T-helper 1 cell treated with Interleukin-12 subunit alpha and Interleukin-12 subunit beta and Interleukin-4 antibody, amounts not matched to agents 30 μg/mL and 1 μg/mL, for 36 hours (primary cell): Measurements from ENCODE around the gene PCGF3.

Source experiments
- H3K27ac Mint-ChIP-seq: one replicate; pipeline ENCODE4 v1.8.0; 2021; ENCODE audit warnings: mild to moderate bottlenecking, mixed read lengths
- H3K27me3 Mint-ChIP-seq: one replicate; pipeline ENCODE4 v1.8.0; 2021; ENCODE audit warnings: low read depth, mixed read lengths
- H3K36me3 Mint-ChIP-seq: one replicate; pipeline ENCODE4 v1.8.0; 2021; ENCODE audit warnings: low read depth, mixed read lengths
- H3K4me1 Mint-ChIP-seq: one replicate; pipeline ENCODE4 v1.8.0; 2021; ENCODE audit warnings: low read depth, mixed read lengths
- H3K4me3 Mint-ChIP-seq: one replicate; pipeline ENCODE4 v1.8.0; 2021; ENCODE audit warnings: mild to moderate bottlenecking, moderate library complexity, mixed read lengths
- H3K9me3 Mint-ChIP-seq: one replicate; pipeline ENCODE4 v1.8.0; 2021; ENCODE audit warnings: mixed read lengths

PCGF3 gene

DNA sequence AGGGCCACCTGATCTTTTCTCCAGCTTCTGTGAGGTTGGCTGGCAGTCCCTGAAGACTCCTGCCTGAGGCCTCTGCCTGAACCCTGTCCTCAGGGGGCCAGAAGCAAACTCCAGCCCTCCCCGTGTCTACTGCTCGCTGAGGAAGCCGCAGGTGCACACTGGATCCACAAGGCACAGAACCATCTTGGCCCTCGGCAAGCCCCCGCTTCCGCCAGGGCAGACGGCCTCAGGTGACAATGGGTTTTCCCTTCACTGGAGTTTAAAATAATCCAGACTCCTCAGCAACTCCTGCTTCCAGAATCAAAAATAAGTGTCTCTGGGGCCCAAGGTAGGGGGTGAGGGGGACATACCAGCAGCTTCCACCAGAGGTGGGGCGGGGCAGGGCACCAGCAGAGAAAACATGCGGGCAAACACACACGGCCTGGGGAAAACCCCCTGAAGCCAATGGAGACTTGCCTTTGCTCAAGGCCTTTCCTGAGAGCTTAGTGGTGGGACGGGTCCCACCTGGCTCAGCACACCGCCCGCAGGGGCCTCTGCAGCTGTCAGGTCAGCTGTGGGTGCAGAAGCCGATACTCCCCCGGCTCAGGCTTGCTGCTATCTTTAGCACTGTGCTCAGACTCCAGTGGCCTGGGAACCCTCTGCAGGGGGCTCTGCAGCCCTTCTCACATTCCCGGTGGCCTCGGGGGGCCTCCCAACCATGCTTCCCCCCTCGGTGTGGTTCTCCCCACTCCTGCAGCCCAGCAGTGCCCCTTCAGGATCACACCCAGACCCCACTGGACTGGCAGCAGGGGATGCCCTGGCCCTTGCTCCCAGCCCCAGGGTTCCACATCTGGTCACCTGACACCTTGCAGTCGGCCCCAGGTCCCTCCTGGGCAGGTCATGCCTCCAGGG lies 29.4 kb upstream of the PCGF3 start:
- peak overlapping the region; percentile 42 for H3K4me3 Mint-ChIP-seq
- H3K36me3 Mint-ChIP-seq: peaks cover 14% of the 10 kb centered on the region
- H3K9me3 Mint-ChIP-seq: no peaks in the 10 kb centered on the region
- H3K27me3 Mint-ChIP-seq: no peaks in the 10 kb centered on the region
- peaks cover 9% of the 10 kb centered on the region for H3K4me1 Mint-ChIP-seq
- peak overlapping the region; percentile 31 for H3K27ac Mint-ChIP-seq

DNA sequence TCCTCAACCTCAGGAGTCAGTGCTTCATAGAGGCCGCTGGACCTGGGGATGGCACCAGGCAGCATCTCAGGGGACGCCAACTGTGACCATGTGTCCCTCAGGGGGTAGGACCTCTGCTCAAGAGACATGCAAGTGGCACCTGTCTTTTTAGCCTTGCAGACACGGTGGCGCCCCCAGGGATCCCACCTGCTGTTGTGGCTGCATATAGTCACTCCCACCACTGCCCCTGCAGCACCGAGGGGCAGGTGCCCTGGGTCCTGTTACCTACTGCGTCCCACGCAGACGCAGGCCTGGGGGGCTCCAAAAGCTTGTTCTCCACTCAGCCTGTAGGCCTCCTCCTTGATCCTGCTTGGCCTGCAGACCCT lies 28.8 kb upstream of the PCGF3 start:
- Mint-ChIP-seq H3K9me3 (no peaks in the 10 kb centered on the region), H3K4me3 (peak overlapping the region; percentile 42), H3K4me1 (peaks cover 9% of the 10 kb centered on the region), H3K36me3 (peaks cover 13% of the 10 kb centered on the region), H3K27me3 (no peaks in the 10 kb centered on the region), H3K27ac (no peak overlapping the region)

DNA sequence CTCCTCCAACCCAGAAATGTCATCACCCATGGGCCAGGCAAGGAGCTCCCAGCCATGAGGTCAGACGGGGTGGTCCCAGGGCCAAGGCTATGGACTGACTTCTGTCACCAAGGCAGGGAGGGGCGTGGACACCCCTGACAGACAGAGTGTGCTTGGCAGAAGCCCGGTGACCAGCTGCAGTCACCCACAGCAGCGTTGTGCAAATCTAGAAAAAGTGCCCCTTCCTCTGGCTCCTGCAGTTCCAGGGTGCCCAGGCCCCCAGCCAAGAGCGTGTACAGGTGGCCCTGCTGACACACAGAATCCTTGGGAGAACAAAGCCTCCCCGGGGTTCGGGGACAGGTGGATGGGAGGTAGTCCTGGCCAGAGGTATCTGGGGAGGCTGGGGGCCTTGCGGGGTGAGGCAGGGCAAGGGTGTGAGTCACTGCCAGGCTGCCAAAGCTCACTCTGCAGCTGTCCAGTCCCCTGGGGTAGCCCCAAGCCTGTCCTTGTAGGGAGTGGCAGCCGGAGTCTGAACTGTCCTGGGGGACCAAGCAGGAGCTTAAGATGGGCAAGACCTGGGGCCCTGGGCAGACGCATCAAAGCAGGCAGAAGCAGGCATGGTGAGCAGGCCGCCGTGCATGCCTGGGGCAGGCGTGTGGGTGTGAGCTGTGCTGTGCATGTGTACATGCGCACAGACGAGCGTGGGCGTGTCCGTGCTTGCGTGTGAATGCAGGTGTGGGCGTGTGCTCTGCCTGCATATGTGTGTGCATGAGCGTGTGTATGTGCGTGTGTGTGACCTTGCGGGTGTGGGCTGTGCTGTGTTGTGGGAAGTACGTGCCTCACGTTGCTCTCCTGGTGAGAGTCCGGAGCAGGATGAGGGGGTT lies 28.0 kb upstream of the PCGF3 start:
- no peak overlapping the region for H3K27ac Mint-ChIP-seq
- H3K4me1 Mint-ChIP-seq: peaks cover 9% of the 10 kb centered on the region
- no peak overlapping the region for H3K4me3 Mint-ChIP-seq
- H3K9me3 Mint-ChIP-seq: no peaks in the 10 kb centered on the region
- H3K27me3 Mint-ChIP-seq: no peaks in the 10 kb centered on the region
- peaks cover 8% of the 10 kb centered on the region for H3K36me3 Mint-ChIP-seq

DNA sequence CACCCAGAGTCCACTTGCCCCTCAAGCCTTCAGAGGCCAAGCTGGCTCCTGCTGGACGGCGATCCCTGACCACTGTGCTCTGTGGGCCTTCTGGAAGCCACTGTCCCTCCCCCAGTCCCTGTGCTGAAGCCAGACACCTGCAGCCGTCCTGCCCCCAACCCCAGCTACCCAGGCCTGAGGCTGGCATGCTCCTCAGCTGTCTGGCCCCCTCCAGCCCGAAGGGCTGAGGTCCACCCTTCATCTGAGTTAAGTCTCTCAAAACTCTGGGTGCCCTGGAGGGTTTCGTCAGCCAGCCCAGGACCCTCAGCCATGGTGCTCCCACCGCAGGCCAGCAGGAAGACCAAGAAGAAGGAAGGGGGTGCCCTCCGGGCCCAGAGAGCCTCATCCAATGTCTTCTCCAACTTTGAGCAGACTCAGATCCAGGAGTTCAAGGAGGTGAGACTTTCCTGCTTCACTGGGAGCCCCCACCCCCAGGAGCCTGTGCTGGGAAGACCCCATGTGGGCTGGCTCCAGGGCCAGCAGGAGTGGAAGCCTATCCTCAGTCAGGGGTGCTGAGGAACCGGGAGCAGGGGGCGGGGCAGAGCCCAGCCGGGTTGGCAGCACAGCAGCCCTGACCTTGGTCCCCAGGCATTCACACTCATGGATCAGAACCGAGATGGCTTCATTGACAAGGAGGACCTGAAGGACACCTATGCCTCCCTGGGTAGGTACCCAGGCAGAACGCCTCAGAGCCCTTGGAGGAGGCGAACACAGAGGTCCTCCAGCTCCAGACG lies 27.1 kb upstream of the PCGF3 start:
- Mint-ChIP-seq H3K27me3 (no peaks in the 10 kb centered on the region), H3K4me1 (peaks cover 3% of the 10 kb centered on the region), H3K4me3 (no peak overlapping the region), H3K36me3 (peaks cover under 1% of the 10 kb centered on the region), H3K27ac (no peak overlapping the region), H3K9me3 (no peaks in the 10 kb centered on the region)

DNA sequence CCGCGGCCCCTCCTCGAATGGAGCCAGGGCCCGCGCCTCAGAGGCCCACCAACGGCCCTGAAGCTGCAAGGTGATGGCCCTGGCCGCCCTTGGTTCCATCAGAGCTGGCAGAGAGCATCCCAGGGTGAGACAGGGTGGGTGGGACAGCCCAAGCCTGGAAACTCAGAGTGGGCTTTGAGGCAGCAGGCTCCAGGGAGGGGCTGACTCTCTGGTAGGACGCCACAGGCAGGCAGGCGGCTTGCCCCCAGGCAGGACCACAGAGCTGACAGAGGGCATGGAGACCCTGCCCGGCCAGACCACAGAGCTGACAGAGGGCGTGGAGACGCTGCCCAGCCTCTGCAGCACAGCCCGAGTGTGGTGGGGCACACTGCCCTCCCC lies 26.5 kb upstream of the PCGF3 start:
- Mint-ChIP-seq H3K9me3 (no peaks in the 10 kb centered on the region), H3K27ac (no peak overlapping the region), H3K27me3 (no peaks in the 10 kb centered on the region), H3K4me3 (no peak overlapping the region), H3K4me1 (peaks cover 3% of the 10 kb centered on the region), H3K36me3 (no peaks in the 10 kb centered on the region)

DNA sequence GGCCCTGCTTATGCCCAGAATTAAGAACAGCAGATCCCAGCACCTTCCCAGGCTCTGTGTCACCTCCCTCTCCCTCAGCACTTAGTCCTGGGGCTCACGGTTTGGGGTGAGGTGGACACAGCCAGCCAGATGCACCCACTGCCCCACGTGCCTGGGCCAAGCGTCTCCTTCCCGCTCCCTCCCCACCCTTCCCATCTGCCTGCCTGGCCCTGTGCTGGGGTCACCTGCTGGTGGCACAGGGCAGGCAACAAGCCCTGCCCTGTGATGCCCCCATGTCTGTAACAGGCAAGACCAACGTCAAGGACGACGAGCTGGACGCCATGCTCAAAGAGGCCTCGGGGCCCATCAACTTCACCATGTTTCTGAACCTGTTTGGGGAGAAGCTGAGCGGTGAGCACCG lies 26.0 kb upstream of the PCGF3 start:
- Mint-ChIP-seq H3K27ac (no peak overlapping the region), H3K27me3 (no peaks in the 10 kb centered on the region), H3K4me3 (no peak overlapping the region), H3K4me1 (peaks cover 3% of the 10 kb centered on the region), H3K9me3 (no peaks in the 10 kb centered on the region), H3K36me3 (no peaks in the 10 kb centered on the region)

DNA sequence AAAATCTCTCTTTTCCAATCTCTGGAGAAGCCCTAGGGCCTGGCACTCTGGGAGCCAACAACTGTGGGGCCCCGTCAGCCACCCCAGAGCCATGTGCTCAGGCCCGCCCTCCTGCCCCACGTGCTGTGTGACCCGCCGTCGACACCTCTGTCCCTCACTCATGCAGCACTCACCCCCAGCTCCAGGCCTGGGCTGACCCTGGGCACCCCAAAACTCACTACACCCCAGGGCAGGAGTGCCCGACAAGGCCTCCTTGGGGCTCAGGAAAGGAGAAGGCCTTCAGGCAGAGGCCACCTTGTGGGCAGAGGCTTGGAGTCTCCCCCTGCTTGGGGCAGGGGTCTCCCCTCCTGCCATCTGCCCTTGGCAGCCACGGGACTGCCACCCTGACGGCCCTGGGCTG lies 25.5 kb upstream of the PCGF3 start:
- Mint-ChIP-seq H3K4me3 (no peak overlapping the region), H3K27me3 (no peaks in the 10 kb centered on the region), H3K4me1 (peaks cover 3% of the 10 kb centered on the region), H3K9me3 (no peaks in the 10 kb centered on the region), H3K27ac (no peak overlapping the region), H3K36me3 (no peaks in the 10 kb centered on the region)

DNA sequence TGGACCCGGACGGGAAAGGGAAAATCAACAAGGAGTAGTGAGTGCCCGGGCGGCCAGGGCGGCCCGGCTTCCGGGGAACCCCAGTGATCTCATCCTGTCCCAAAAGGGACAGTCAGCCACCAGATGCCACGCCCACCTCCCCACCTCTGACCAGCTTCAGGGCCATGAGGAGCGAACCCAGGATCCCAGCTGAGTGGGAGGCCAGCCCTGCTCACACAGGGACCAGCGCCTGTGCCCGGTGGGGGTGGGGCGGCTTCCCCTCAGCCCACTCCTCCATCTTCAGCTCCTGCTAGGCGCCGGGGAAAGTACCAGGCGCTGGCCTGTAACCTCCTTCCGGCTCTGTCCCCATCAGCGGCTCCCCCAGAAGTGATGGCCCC lies 25.1 kb upstream of the PCGF3 start:
- Mint-ChIP-seq H3K27ac (no peak overlapping the region), H3K4me3 (peak overlapping the region; percentile 28), H3K36me3 (no peaks in the 10 kb centered on the region), H3K9me3 (no peaks in the 10 kb centered on the region), H3K4me1 (peaks cover 3% of the 10 kb centered on the region), H3K27me3 (no peaks in the 10 kb centered on the region)

DNA sequence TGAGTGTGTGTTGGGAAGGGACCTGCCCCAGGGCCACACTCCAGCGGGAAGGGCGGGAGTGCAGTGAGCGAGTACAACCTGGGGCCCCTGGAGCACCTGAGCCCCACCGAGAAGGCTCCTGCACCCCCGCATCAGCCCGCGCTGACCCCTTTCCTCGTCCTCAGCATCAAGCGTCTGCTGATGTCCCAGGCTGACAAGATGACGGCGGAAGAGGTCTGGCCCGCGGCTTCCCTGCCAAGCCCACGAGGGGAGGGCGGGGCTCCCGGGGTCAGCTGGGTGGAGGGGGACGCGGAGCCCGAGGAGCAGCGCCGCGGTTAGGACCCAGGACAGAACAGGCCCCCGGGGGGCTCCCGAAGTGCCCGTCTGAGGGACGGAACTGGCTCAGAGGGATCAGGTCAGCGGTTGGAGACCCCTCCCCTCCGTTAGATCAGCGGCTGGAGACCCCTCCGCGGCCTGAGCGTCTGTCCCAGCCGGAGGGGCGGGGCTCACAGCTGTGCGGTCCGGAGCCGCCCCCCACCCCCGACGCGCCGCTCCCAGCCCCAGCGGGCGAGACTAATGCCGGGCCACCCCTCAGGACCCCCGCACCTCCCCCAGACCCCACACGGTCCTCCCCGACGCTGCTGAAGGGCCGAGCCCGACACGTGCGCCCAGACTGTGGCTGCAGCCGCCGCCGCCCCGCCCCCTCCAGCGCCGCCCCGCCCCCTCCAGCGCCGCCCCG lies 24.5 kb upstream of the PCGF3 start:
- Mint-ChIP-seq H3K27me3 (no peaks in the 10 kb centered on the region), H3K9me3 (no peaks in the 10 kb centered on the region), H3K27ac (no peak overlapping the region), H3K4me1 (peaks cover 3% of the 10 kb centered on the region), H3K36me3 (no peaks in the 10 kb centered on the region), H3K4me3 (peak overlapping the region; percentile 28)

DNA sequence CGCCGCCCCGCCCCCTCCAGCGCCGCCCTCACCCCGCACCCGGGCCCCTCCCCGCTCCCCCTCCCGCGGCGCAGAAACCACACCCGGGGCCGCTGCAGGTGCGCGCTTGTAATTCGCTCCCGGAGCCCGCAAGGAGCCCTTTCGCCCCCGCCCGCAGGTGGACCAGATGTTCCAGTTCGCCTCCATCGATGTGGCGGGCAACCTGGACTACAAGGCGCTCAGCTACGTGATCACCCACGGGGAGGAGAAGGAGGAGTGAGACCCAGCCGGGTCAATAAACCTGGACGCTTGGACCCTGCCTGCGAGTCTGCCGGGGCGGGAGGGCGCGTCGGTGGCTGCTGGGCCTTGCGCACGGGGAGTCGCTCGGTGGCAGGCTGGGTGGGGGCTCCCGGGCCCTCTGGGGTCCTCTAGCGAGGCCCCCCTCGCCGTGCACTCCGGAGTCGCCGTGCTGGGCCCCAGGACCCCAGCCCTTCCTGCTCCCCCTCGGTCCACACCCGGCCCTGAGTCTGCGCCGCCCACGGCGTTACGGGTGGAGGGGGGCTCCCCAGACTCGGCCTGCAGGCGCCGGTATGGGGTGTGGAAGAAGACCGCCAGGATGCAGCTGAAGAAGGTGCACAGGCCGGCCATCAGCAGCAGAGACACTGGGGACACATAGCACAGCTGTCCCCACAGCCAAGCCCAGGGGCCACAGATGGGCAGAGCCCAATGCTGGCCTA lies 23.7 kb upstream of the PCGF3 start:
- Mint-ChIP-seq H3K27ac (no peak overlapping the region), H3K27me3 (no peaks in the 10 kb centered on the region), H3K36me3 (no peaks in the 10 kb centered on the region), H3K4me1 (peaks cover 3% of the 10 kb centered on the region), H3K9me3 (no peaks in the 10 kb centered on the region), H3K4me3 (no peak overlapping the region)

DNA sequence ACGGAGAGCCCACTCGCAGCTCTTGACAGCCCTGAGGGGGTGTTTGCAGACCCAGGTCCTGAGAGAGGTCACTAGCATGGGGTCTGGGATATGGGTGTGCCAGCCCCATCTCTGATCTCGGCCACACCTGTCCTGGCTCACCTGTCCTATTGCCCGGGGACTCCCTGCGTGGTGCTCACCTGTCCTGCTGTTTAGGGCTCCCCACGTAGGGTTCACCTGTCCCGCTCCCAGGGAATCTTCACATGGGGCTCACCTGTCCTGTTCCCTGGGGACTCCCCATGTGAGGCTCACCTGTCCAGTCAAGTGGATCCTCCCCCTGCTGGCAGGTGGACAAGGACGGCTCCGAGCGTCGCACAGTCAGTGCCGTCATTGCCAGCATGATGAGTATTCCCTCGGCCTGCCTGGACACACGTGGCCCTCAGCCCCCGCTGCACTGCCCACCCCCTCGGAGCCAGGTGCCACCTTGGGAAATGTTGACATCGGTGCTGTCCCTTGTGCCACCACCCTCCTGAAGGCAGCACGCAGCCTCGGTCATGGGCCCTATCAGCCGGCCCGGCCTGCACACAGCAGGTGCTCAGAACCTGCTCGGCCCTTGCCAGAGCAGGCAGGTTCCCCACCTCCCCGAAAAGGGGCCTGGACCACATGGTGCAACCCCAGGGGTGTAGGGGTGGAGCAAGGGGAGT lies 23.0 kb upstream of the PCGF3 start:
- Mint-ChIP-seq H3K4me3 (no peak overlapping the region), H3K9me3 (no peaks in the 10 kb centered on the region), H3K4me1 (peaks cover 3% of the 10 kb centered on the region), H3K27me3 (peaks cover under 1% of the 10 kb centered on the region), H3K27ac (no peak overlapping the region), H3K36me3 (no peaks in the 10 kb centered on the region)

DNA sequence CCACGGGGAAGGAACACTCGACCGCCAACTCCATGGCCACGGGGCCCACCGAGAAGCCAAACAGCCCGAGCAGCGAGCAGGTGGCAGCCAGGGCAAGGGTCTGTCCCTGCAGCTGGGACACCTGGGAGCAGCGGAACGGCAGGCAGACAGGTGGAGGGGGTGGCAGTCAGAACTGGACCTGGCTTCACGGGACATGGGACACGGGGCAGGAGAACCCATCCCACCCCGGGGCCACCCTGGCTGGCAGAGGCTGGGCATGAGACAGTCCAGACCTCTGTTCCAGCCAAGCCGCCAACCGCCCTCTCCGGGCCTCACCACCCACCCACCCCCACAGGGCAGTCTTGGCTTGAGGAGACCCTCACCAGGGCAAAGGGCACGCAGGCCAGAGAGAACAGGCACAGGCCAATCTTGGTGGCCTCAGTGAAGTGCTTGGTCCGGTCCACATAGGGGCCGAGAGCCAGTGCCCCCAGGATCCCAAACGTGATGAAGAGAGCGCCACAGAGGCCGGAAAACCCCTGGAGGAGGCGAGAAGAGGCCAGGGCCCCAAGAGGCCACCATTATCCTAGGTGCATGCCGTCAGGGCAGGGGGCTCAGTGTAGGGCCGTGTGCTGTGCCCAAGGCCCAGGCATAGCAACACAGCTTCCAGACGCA lies 22.3 kb upstream of the PCGF3 start:
- H3K27ac Mint-ChIP-seq: no peak overlapping the region
- peaks cover 3% of the 10 kb centered on the region for H3K4me1 Mint-ChIP-seq
- H3K4me3 Mint-ChIP-seq: peak overlapping the region; percentile 34
- H3K36me3 Mint-ChIP-seq: no peaks in the 10 kb centered on the region
- peaks cover 4% of the 10 kb centered on the region for H3K27me3 Mint-ChIP-seq
- H3K9me3 Mint-ChIP-seq: no peaks in the 10 kb centered on the region
